Daoy (cell line): ENCODE results near the gene LAPTM5. TPM values are rescaled to one million over a fixed set of nuclear protein-coding genes. Genes with fewer than 3 reads are reported as not detected.
"Not testable (repeated sequence)": the region's sequence is repeated elsewhere in the genome, so short reads cannot be mapped to it uniquely, and the experiment has no call there.

ENCODE experiments used
- DNase-seq: peaks from one replicate; pipeline ENCODE4 v3.0.0-alpha.2; 2015; ENCODE audit warnings: low read depth
- total RNA-seq: library from RNA; depleted of rRNA; stranded (reverse); fragments of >200 nt; shearing (Covaris generic); gene quantifications from 2 replicates; pipeline ENCODE4 v1.2.3, GENCODE V29; 2014

The LAPTM5 gene
- total RNA-seq, 1 experiment from 2014 or later, result 2.7 TPM

GRCh38 chr1:30698401-30698981 is 59.1 kb downstream of the LAPTM5 start:
- DNase-seq, result no peak

GRCh38 chr1:30697571-30698376 is 59.8 kb downstream of the LAPTM5 start:
- DNase-seq, result peak; percentile 85

GRCh38 chr1:30696831-30697230 is 60.7 kb downstream of the LAPTM5 start:
- DNase-seq, result no peak

GRCh38 chr1:30695439-30695841 is 62.1 kb downstream of the LAPTM5 start:
- DNase-seq, result no peak

- no peak for DNase-seq
Observed at GRCh38 chr1:30694280-30695175, 63.0 kb downstream of the LAPTM5 start.

- DNase-seq, result no peak
Observed at GRCh38 chr1:30693822-30694221, 63.8 kb downstream of the LAPTM5 start.

GRCh38 chr1:30693366-30693765 is 64.2 kb downstream of the LAPTM5 start:
- DNase-seq, result no peak

GRCh38 chr1:30692948-30693301 is 64.6 kb downstream of the LAPTM5 start:
- DNase-seq, result no peak

GRCh38 chr1:30692201-30692947 is 65.2 kb downstream of the LAPTM5 start:
- DNase-seq, result no peak

GRCh38 chr1:30691480-30691879 is 66.1 kb downstream of the LAPTM5 start:
- no peak for DNase-seq

GRCh38 chr1:30689901-30690645 is 67.5 kb downstream of the LAPTM5 start:
- DNase-seq, result no peak

- DNase-seq, result no peak
Observed at GRCh38 chr1:30688920-30689794, 68.4 kb downstream of the LAPTM5 start.

GRCh38 chr1:30688516-30688915 is 69.1 kb downstream of the LAPTM5 start:
- not testable (repeated sequence) for DNase-seq

GRCh38 chr1:30687886-30688285 is 69.7 kb downstream of the LAPTM5 start:
- no peak for DNase-seq

GRCh38 chr1:30686236-30686935 is 71.2 kb downstream of the LAPTM5 start:
- no peak for DNase-seq

GRCh38 chr1:30685796-30686165 is 71.8 kb downstream of the LAPTM5 start:
- no peak for DNase-seq

- no peak for DNase-seq
Observed at GRCh38 chr1:30684881-30685795, 72.4 kb downstream of the LAPTM5 start.

- DNase-seq, result no peak
Observed at GRCh38 chr1:30684259-30684658, 73.3 kb downstream of the LAPTM5 start.
